IMR-90 (cell line): Measurements from ENCODE around the gene ARID4B. TPM values are rescaled to one million over a fixed set of nuclear protein-coding genes. Genes with fewer than 3 reads are reported as not detected.

Experiments
- ATAC-seq: fragments of 200-7000 bp; cut with Tn5 transposase; 2 replicates; pipeline ENCODE4 v1.9.1; 2020; ENCODE audit warnings: low read depth, mild to moderate bottlenecking, moderate library complexity
- BruUV-seq: library from RNA; stranded (reverse); fragments of 400-500 nt; replicated peaks from 2 replicates; lab custom pipeline; 2021; lab: Mats Ljungman, UMichigan
- CTCF ChIA-PET: fragments of 300-600 bp; formaldehyde crosslinking; extraction: SDS; loops from one replicate; lab custom pipeline; 2021; ENCODE audit warnings: antibody characterized with exemption; lab: Yijun Ruan, JAX
- POLR2A ChIA-PET: fragments of 300-600 bp; sonication (Branson Sonifier 250); formaldehyde crosslinking; loops from one replicate; lab custom pipeline; 2022; ENCODE audit warnings: antibody characterized with exemption; ENCODE audit not compliant: unreplicated experiment; lab: Charles Lee
- DNase-seq: peaks from one replicate; pipeline ENCODE4 v3.0.0; 2013
- H2AFZ ChIP-seq: replicated peaks from 2 replicates; pipeline ENCODE3; 2013; ENCODE audit warnings: low read length, mild to moderate bottlenecking; ENCODE audit not compliant: poor library complexity
- H2AK5ac ChIP-seq: 2 replicates; pipeline ENCODE4 v1.6.1; 2013; ENCODE audit warnings: low read depth, low read length, inconsistent platforms
- H2AK9ac ChIP-seq: replicated peaks from 2 replicates; pipeline ENCODE3; 2013; ENCODE audit warnings: mild to moderate bottlenecking, low read depth, low read length, moderate library complexity; ENCODE audit not compliant: poor library complexity
- H2BK120ac ChIP-seq: 2 replicates; pipeline ENCODE4 v1.6.1; 2013; ENCODE audit warnings: low read depth, low read length, inconsistent platforms
- H2BK15ac ChIP-seq: 3 replicates; pipeline ENCODE4 v1.6.1; 2013; ENCODE audit warnings: low read depth, low read length, inconsistent platforms
- H2BK20ac ChIP-seq: 2 replicates; pipeline ENCODE4 v1.6.1; 2013; ENCODE audit warnings: low read depth, mild to moderate bottlenecking, inconsistent platforms, low read length, moderate library complexity
- H2BK5ac ChIP-seq: 2 replicates; pipeline ENCODE4 v1.6.1; 2013; ENCODE audit warnings: mild to moderate bottlenecking, low read depth, low read length, inconsistent platforms; ENCODE audit not compliant: poor library complexity, severe bottlenecking
- H3K14ac ChIP-seq: replicated peaks from 2 replicates; pipeline ENCODE4 v1.6.1; 2013; ENCODE audit warnings: low read depth, low read length, inconsistent platforms
- H3K18ac ChIP-seq: 2 replicates; pipeline ENCODE4 v1.6.1; 2013; ENCODE audit warnings: low read depth, low read length, control low read depth
- H3K23ac ChIP-seq: 2 replicates; pipeline ENCODE4 v1.6.1; 2013; ENCODE audit warnings: low read depth, low read length, inconsistent platforms
- H3K27ac ChIP-seq: 2 replicates; pipeline ENCODE4 v1.5.1; 2013; ENCODE audit warnings: mild to moderate bottlenecking, control low read depth, low read length; ENCODE audit not compliant: insufficient read depth
- H3K27me3 ChIP-seq: 2 replicates; pipeline ENCODE4 v1.6.1; 2013; ENCODE audit warnings: low read length; ENCODE audit not compliant: control insufficient read depth, insufficient read depth
- H3K36me3 ChIP-seq: 2 replicates; pipeline ENCODE4 v1.6.1; 2013; ENCODE audit warnings: low read length, mixed read lengths; ENCODE audit not compliant: control insufficient read depth, insufficient read depth
- H3K4ac ChIP-seq: 2 replicates; pipeline ENCODE4 v1.6.1; 2013; ENCODE audit warnings: low read depth, low read length, inconsistent platforms
- H3K4me1 ChIP-seq: 2 replicates; pipeline ENCODE4 v1.6.1; 2013; ENCODE audit warnings: low read length, mixed read lengths; ENCODE audit not compliant: control insufficient read depth, insufficient read depth
- H3K4me2 ChIP-seq: 2 replicates; pipeline ENCODE4 v1.6.1; 2013; ENCODE audit warnings: low read depth, mild to moderate bottlenecking, control low read depth, low read length, moderate library complexity
- H3K4me3 ChIP-seq: 2 replicates; pipeline ENCODE4 v1.5.1; 2013; ENCODE audit warnings: low read depth, mild to moderate bottlenecking, control low read depth, low read length, moderate library complexity; ENCODE audit not compliant: insufficient read depth
- H3K56ac ChIP-seq: 2 replicates; pipeline ENCODE4 v1.6.1; 2013; ENCODE audit warnings: low read length, inconsistent platforms; ENCODE audit not compliant: insufficient read depth; ENCODE audit errors: extremely low read depth
- H3K79me1 ChIP-seq, 2 experiments: 2 replicates each; pipeline ENCODE4 v1.6.1; 2013; ENCODE audit warnings: low read length in 2 of 2, inconsistent platforms in 1 of 2, low read depth in 1 of 2
- H3K9ac ChIP-seq: 2 replicates; pipeline ENCODE4 v1.6.1; 2013; ENCODE audit warnings: low read depth, low read length, control low read depth
- H3K9me1 ChIP-seq: 2 replicates; pipeline ENCODE4 v1.6.1; 2013; ENCODE audit warnings: low read length, inconsistent platforms; ENCODE audit not compliant: insufficient read depth
- H3K9me3 ChIP-seq: 2 replicates; pipeline ENCODE4 v1.6.1; 2013; ENCODE audit warnings: low read length; ENCODE audit not compliant: control insufficient read depth, insufficient read depth
- H4K20me1 ChIP-seq: 2 replicates; pipeline ENCODE4 v1.6.1; 2013; ENCODE audit warnings: low read length, inconsistent platforms; ENCODE audit not compliant: insufficient read depth
- H4K5ac ChIP-seq: 2 replicates; pipeline ENCODE4 v1.6.1; 2013; ENCODE audit warnings: mild to moderate bottlenecking, low read depth, low read length, control low read depth
- H4K8ac ChIP-seq, 2 experiments: 2 replicates each; pipeline ENCODE4 v1.6.1; 2013; ENCODE audit warnings: low read depth in 2 of 2, low read length in 2 of 2, control low read depth in 1 of 2, inconsistent platforms in 1 of 2
- H4K91ac ChIP-seq: 2 replicates; pipeline ENCODE4 v1.6.1; 2013; ENCODE audit warnings: low read depth, low read length, inconsistent platforms; ENCODE audit not compliant: insufficient read depth
- BHLHE40 ChIP-seq: fragments of 150-350 bp; IDR thresholded peaks from 2 replicates; pipeline ENCODE4 v1.6.1; 2016; ENCODE audit warnings: mild to moderate bottlenecking, low read depth, low read length
- CTCF ChIP-seq: conservative IDR thresholded peaks from 2 replicates; pipeline ENCODE4 v1.5.1; 2012; ENCODE audit warnings: mild to moderate bottlenecking, low read depth, low read length, improper control_type of control experiment
- MAFK ChIP-seq: IDR thresholded peaks from 2 replicates; pipeline ENCODE4 v1.6.1; 2012; ENCODE audit warnings: low read depth, low read length, improper control_type of control experiment
- MAZ ChIP-seq: IDR thresholded peaks from 2 replicates; pipeline ENCODE4 v1.6.1; 2012; ENCODE audit warnings: low read depth, mild to moderate bottlenecking, low read length, improper control_type of control experiment, moderate library complexity, borderline replicate concordance
- MXI1 ChIP-seq: IDR thresholded peaks from 2 replicates; pipeline ENCODE4 v1.6.1; 2012; ENCODE audit warnings: low read depth, mild to moderate bottlenecking, low read length, moderate library complexity, borderline replicate concordance
- NFE2L2 ChIP-seq: fragments of 150-350 bp; IDR thresholded peaks from 2 replicates; pipeline ENCODE4 v1.6.1; 2016; ENCODE audit warnings: low read depth, mild to moderate bottlenecking, low read length
- POLR2A ChIP-seq: IDR thresholded peaks from 2 replicates; pipeline ENCODE4 v1.6.1; 2012; ENCODE audit warnings: mild to moderate bottlenecking, low read depth, low read length
- RCOR1 ChIP-seq: IDR thresholded peaks from 2 replicates; pipeline ENCODE4 v1.6.1; 2012; ENCODE audit warnings: mild to moderate bottlenecking, low read length, improper control_type of control experiment; ENCODE audit not compliant: insufficient replicate concordance
- RFX5 ChIP-seq: IDR thresholded peaks from 2 replicates; pipeline ENCODE4 v1.8.0; 2012; ENCODE audit warnings: low read depth, mild to moderate bottlenecking, low read length, moderate library complexity
- USF2 ChIP-seq: fragments of 150-350 bp; IDR thresholded peaks from 2 replicates; pipeline ENCODE4 v1.6.1; 2017; ENCODE audit warnings: mild to moderate bottlenecking, antibody characterized with exemption, low read length, low read depth
- WGBS, 2 experiments: methylation state at CpG; one replicate each; pipeline versions ENCODE4 v1.1.5 to v1.1.7; 2013; ENCODE audit warnings: missing lambda C conversion rate in 2 of 2; ENCODE audit not compliant: insufficient read length in 1 of 2; ENCODE audit errors: extremely low coverage in 2 of 2; 5-methylcytosine and 5-hydroxymethylcytosine counted together
- dilution Hi-C: fragments of 300-500 bp; cut with HindIII; formaldehyde crosslinking; loops from one replicate; pipeline ENCODE4 v1.14.3; 2018; ENCODE audit warnings: low sequenced_read_pairs; ENCODE audit not compliant: unreplicated experiment
- in situ Hi-C: fragments of 300-500 bp; cut with MboI; formaldehyde crosslinking; loops from 3 replicates; pipeline ENCODE4 v1.14.3; 2019; ENCODE audit warnings: low sequenced_read_pairs, inconsistent platforms, mixed read lengths
- intact Hi-C: fragments of 100-400 bp; cut with micrococcal nuclease; formaldehyde crosslinking; loops from 2 replicates; pipeline ENCODE4 v1.10.0; 2022
- polyA plus RNA-seq, 3 experiments: library from polyadenylated mRNA; depleted of rRNA; stranded (reverse); fragments of >200 nt; gene quantifications; 2 replicates each; pipeline ENCODE4 v1.2.3, GENCODE V29; 2012; ENCODE audit warnings: low replicate concordance in 1 of 3
- total RNA-seq: library from RNA; depleted of rRNA; stranded (reverse); fragments of >200 nt; gene quantifications from 2 replicates; pipeline ENCODE4 v1.2.3, GENCODE V29; 2012
- TF ChIP-seq, protein P1 (sequence below): fragments of 150-350 bp; IDR thresholded peaks from 2 replicates; pipeline ENCODE4 v1.6.1; 2016; ENCODE audit warnings: low read depth, mild to moderate bottlenecking, low read length, moderate library complexity, borderline replicate concordance

Gene ARID4B
- total and polyA plus RNA-seq, 2 of the 4 experiments (the other 2 are of a cell fraction) = 8.5 to 16.0 TPM

- peaks cover 11% of the 10 kb centered on the region for H3K9me1 ChIP-seq
- TF ChIP-seq, protein P1, sequence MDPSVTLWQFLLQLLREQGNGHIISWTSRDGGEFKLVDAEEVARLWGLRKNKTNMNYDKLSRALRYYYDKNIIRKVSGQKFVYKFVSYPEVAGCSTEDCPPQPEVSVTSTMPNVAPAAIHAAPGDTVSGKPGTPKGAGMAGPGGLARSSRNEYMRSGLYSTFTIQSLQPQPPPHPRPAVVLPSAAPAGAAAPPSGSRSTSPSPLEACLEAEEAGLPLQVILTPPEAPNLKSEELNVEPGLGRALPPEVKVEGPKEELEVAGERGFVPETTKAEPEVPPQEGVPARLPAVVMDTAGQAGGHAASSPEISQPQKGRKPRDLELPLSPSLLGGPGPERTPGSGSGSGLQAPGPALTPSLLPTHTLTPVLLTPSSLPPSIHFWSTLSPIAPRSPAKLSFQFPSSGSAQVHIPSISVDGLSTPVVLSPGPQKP = no peak
- TF ChIP-seq MAFK (no peak), RCOR1 (no peak), RFX5 (no peak), CTCF (no peak), BHLHE40 (no peak), MAZ (no peak), USF2 (no peak), MXI1 (no peak), NFE2L2 (no peak), POLR2A (no peak)
- no peak overlapping the region for H4K5ac ChIP-seq
- H3K4me2 ChIP-seq = no peak overlapping the region
- ChIA-PET POLR2A (no interaction called here), CTCF (no interaction called here)
- no peak overlapping the region for H3K23ac ChIP-seq
- no peak overlapping the region for H2AK5ac ChIP-seq
- H3K56ac ChIP-seq = no peak overlapping the region
- no peak overlapping the region for H2BK5ac ChIP-seq
- no peak overlapping the region for H3K4ac ChIP-seq
- no peak overlapping the region for H3K27ac ChIP-seq
- H3K14ac ChIP-seq = no peak overlapping the region
- no peaks in the 10 kb centered on the region for H3K27me3 ChIP-seq
- no peaks in the 10 kb centered on the region for H3K9me3 ChIP-seq
- no peak overlapping the region for H4K91ac ChIP-seq
- H3K4me3 ChIP-seq = no peak overlapping the region
- no peak overlapping the region for H2BK120ac ChIP-seq
- H3K79me1 ChIP-seq = peaks cover 40 to 55% of the 10 kb centered on the region in 2 experiments
- no peak overlapping the region for H2BK15ac ChIP-seq
- in situ Hi-C loops (no loop called here), intact Hi-C loops (no loop called here), dilution Hi-C loops (no loop called here)
- no peak overlapping the region for H3K9ac ChIP-seq
- 80% methylated on average over 1 of the region's 4 CpGs; no CpG with 5 or more reads in 1 of the 2 experiments for WGBS, 2 experiments
- H3K36me3 ChIP-seq = peaks cover 36% of the 10 kb centered on the region
- no peak overlapping the region for H3K18ac ChIP-seq
- no peak for DNase-seq
- peaks cover 2% of the 10 kb centered on the region for H3K4me1 ChIP-seq
- no peak overlapping the region for H2AFZ ChIP-seq
- H4K20me1 ChIP-seq = no peaks in the 10 kb centered on the region
- H2AK9ac ChIP-seq = no peak overlapping the region
- no peak for ATAC-seq
- BruUV-seq = no TSS peak
- H4K8ac ChIP-seq = no peak overlapping the region
- H2BK20ac ChIP-seq = no peak overlapping the region
Measured at GRCh38 chr1:235156740-235157139, 171.2 kb downstream of the ARID4B start.
